H7 (cell line): Measurements from ENCODE around the gene HBG2. TPM values are rescaled to one million over a fixed set of nuclear protein-coding genes. Genes with fewer than 3 reads are reported as not detected.

Source experiments
- DNase-seq: peaks from one replicate; pipeline ENCODE4 v3.0.0; 2012
- H3K27me3 ChIP-seq: 2 replicates; pipeline ENCODE4 v1.6.0; 2011; ENCODE audit warnings: mild to moderate bottlenecking, low read length; ENCODE audit not compliant: control insufficient read depth, insufficient read depth
- H3K36me3 ChIP-seq: replicated peaks from 2 replicates; pipeline ENCODE4 v1.5.1; 2011; ENCODE audit warnings: low read length; ENCODE audit not compliant: control insufficient read depth, insufficient read depth
- H3K4me3 ChIP-seq: 2 replicates; pipeline ENCODE4 v1.5.1; 2011; ENCODE audit warnings: low read depth, mild to moderate bottlenecking, control low read depth, low read length, moderate library complexity; ENCODE audit not compliant: insufficient read depth
- total RNA-seq: library from RNA; depleted of rRNA; stranded (reverse); fragments of >200 nt; shearing (Covaris generic); gene quantifications from 2 replicates; pipeline ENCODE4 v1.2.3, GENCODE V29; 2014; rRNA removed

Gene HBG2
- total RNA-seq, 1 experiment from 2014 or later = not detected

DNA sequence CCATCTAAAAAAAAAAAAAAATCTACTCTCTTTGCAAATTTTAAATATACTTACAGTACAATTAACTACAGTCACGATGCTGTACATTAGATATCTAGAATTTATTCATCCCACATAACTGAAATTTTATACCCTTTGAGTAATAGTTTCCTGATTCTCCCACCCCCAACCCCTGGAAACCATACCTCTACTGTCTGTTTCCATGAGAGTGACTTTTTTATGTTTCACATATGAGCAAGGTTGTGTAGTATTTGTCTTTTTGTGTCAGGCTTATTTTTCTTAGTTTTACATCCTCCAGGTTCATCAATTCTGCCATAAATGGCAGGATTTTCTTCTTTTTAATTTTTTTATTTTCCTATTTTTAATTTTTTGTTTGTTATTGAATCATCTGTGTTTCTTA lies 30.9 kb downstream of the HBG2 start:
- DNase-seq = no peak

DNA sequence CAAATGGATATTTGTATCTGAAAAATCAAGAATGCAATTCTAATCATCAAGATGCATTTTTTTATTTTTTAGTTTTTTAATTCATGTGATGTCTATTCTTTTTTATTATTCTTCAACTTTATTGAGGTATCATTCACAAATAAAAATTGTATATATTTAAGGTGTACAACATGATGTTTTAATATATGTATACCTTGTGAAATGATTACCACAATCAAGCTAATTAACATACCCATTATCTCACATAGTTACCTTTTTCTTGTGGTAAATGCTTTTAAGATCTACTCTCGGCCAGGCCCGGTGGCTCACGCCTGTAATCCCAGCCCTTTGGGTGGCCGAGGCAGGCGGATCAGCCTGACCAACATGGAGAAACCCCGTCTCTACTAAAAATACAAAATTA lies 31.4 kb downstream of the HBG2 start:
- H3K4me3 ChIP-seq = no peak overlapping the region
- H3K27me3 ChIP-seq = no peaks in the 10 kb centered on the region
- H3K36me3 ChIP-seq = no peaks in the 10 kb centered on the region
- DNase-seq = no peak

More for the DNA sequence above, 30.9 kb downstream of the HBG2 start:
- no peaks in the 10 kb centered on the region for H3K36me3 ChIP-seq
- no peaks in the 10 kb centered on the region for H3K27me3 ChIP-seq
- H3K4me3 ChIP-seq = no peak overlapping the region

DNA sequence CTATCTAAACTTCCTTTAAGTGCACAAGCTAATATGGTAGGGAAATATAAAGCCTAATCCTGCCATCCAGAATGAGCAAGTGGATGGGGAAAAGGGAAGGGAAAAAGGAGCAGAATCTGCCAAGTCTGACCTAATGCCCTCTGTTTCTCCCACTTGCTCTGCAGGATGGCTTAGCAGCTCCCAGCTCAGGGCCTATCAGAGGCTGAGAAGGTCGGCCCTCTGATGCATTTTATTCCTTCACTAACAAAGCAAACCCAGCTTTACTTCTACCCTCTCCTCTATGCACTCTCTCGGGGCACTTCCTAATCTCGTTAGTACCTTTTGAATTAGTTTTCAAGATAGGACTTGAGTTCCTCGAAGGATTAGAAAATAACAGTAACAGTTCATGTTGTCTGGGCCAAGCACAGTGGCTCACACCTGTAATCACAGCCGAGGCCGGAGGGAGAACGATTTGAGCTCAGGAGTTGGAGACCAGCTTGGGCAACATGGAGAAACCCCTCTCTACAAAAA lies 44.1 kb downstream of the HBG2 start:
- no peak for DNase-seq
- Histone ChIP-seq H3K36me3 (no peaks in the 10 kb centered on the region), H3K27me3 (no peaks in the 10 kb centered on the region), H3K4me3 (no peak overlapping the region)

DNA sequence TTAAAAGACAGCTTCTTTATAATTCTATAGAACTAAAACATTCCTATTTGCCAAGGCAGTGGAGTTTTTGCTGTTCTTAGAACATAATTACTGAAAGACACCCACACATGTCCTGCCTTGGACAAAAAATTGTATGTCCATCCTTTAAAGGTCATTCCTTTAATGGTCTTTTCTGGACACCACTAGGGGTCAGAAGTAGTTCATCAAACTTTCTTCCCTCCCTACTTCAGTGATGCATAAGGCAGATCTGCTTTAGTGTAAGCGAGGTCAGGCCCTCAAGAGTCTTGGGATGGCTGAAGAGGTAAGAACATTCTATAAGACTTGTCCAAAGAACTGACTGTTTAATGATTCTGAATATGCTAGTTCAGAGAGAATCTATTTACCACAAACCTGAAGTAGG lies 49.8 kb downstream of the HBG2 start:
- Histone ChIP-seq H3K4me3 (no peak overlapping the region), H3K27me3 (no peaks in the 10 kb centered on the region), H3K36me3 (no peaks in the 10 kb centered on the region)
- DNase-seq = peak; percentile 42

DNA sequence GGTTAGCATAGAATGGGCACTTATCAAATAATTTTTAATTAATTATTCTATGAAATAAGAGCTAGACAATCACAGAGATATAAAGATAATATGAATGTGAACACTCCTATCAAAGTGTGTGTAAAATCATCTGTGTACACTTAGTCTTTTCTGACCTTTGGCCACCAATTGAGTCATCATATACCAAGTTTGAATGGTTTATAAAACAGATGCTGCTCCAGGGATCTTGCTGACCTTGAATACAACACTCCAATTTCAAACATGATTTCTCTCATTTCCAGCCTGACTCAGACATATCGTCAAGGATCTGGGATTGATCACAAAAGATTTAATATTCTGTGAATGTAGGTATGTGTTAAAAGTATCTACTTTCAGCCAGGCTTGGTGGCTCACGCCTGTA lies 51.2 kb downstream of the HBG2 start:
- Histone ChIP-seq H3K4me3 (no peak overlapping the region), H3K36me3 (no peaks in the 10 kb centered on the region), H3K27me3 (no peaks in the 10 kb centered on the region)
- no peak for DNase-seq

Other genes starting within 250 kb of the HBG2 start
- gene OR52J3, start 208.3 kb downstream of the HBG2 start, total RNA-seq = not detected in 2 replicates
- gene OR52E2, start 195.2 kb downstream of the HBG2 start, total RNA-seq = not detected in 2 replicates
- not detected in 2 replicates for gene OR52E1, start 185.2 kb downstream of the HBG2 start, total RNA-seq
- 0.11 and 0.21 TPM in 2 replicates for gene OR52A5, start 116.4 kb downstream of the HBG2 start, total RNA-seq
- 3.0 and 8.2 TPM in 2 replicates for gene OR52A1, start 100.0 kb downstream of the HBG2 start, total RNA-seq
- not detected in 2 replicates for gene OR51V1, start 54.1 kb downstream of the HBG2 start, total RNA-seq
- not detected in 2 replicates for gene HBB, start 27.7 kb downstream of the HBG2 start, total RNA-seq
- not detected in 2 replicates for gene HBD, start 20.3 kb downstream of the HBG2 start, total RNA-seq
- not detected in 2 replicates for gene HBG1, start 4.9 kb downstream of the HBG2 start, total RNA-seq
- 1.5 and 3.4 TPM in 2 replicates for gene HBE1, start 15.2 kb upstream of the HBG2 start, total RNA-seq
- not detected in 2 replicates for gene OR51B4, start 47.2 kb upstream of the HBG2 start, total RNA-seq
- not detected in 2 replicates for gene OR51B2, start 69.5 kb upstream of the HBG2 start, total RNA-seq
- 0.15 TPM in 1 of 2 replicates, not detected in the other for gene OR51B5, start 88.7 kb upstream of the HBG2 start, total RNA-seq
- gene OR51B6, start 96.7 kb upstream of the HBG2 start, total RNA-seq = not detected in 2 replicates
- gene OR51M1, start 129.0 kb upstream of the HBG2 start, total RNA-seq = not detected in 2 replicates
- not detected in 2 replicates for gene OR51Q1, start 167.3 kb upstream of the HBG2 start, total RNA-seq
- gene OR51I1, start 186.7 kb upstream of the HBG2 start, total RNA-seq = not detected in 2 replicates
- not detected in 2 replicates for gene OR51I2, start 194.5 kb upstream of the HBG2 start, total RNA-seq
- not detected in 2 replicates for gene OR52D1, start 233.9 kb upstream of the HBG2 start, total RNA-seq